ENCODE results near the gene CHSY1.
"Not testable (repeated sequence)": the region's sequence is repeated elsewhere in the genome, so short reads cannot be mapped to it uniquely, and the experiment has no call there.

CHSY1 gene

GRCh38 chr15:101133181-101133460 is 118.7 kb downstream of the CHSY1 start:
- no peak for DNase-seq

- no peak for DNase-seq
Measured at GRCh38 chr15:101132390-101133180, 119.3 kb downstream of the CHSY1 start.

GRCh38 chr15:101131489-101132389 is 120.1 kb downstream of the CHSY1 start:
- no peak for DNase-seq

GRCh38 chr15:101129851-101130380 is 121.9 kb downstream of the CHSY1 start:
- no peak for DNase-seq

GRCh38 chr15:101128221-101129015 is 123.4 kb downstream of the CHSY1 start:
- DNase-seq = peak; percentile 66

- DNase-seq = peak; percentile 84
Measured at GRCh38 chr15:101127506-101128076, 124.3 kb downstream of the CHSY1 start.

GRCh38 chr15:101126618-101127505 is 125.0 kb downstream of the CHSY1 start:
- no peak for DNase-seq

- DNase-seq = not testable (repeated sequence)
Measured at GRCh38 chr15:101125881-101126428, 125.9 kb downstream of the CHSY1 start.
